Sciatic nerve (tissue), 2 donors: Measurements from ENCODE around the gene GPR101. TPM values are rescaled to one million over a fixed set of nuclear protein-coding genes. Genes with fewer than 3 reads are reported as not detected.
"Not testable (repeated sequence)": the region's sequence is repeated elsewhere in the genome, so short reads cannot be mapped to it uniquely, and the experiment has no call there.

ENCODE experiments used
- ATAC-seq: fragments of 200-7000 bp; cut with Tn5 transposase; one replicate; pipeline ENCODE4 v1.9.1; 2020; ENCODE audit warnings: mild to moderate bottlenecking, moderate library complexity
- DNase-seq: peaks from one replicate; pipeline ENCODE4 v3.0.0-alpha.2; 2020; ENCODE audit warnings: low spot score
- intact Hi-C: fragments of 100-400 bp; cut with DNase I; formaldehyde crosslinking; loops from one replicate; pipeline ENCODE4 v1.14.2; 2022
- total RNA-seq: library from RNA; stranded (reverse); fragmentation: NEBNext Ultra II Directional; extraction: Animal tissue kit (Norgen Biotek cat#: 25700); gene quantifications from one replicate; pipeline ENCODE4 v1.2.1, GENCODE V29; 2021
- donor health status: DM: no; HTN: no; CAD: no.
- donor health status: DM: no; HTN: no; CAD: no.

GPR101 gene
- total RNA-seq, 1 donor from 2014 or later, result not detected

DNA sequence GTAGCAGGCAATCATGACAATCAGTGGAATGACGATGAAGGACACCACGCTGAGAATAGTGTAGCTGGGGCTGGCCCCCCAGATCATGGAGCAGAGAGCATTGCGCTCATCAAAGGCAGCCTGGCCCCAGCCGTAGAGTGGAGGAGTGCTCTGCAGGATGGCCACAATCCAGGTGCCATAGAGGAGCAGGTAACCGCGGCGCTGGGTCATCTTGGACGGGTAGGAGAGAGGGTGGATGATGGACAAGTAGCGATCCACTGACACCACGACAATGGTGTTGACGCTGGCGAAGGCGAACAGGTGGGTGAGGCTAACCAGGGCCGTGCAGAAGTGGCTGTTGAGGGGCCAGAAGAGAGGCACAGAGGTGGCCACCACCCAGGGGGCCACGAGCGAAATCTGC is 2.8 kb downstream of the GPR101 start:
- DNase-seq (no peak), ATAC-seq (no peak)
- intact Hi-C loops, result no loop called here

DNA sequence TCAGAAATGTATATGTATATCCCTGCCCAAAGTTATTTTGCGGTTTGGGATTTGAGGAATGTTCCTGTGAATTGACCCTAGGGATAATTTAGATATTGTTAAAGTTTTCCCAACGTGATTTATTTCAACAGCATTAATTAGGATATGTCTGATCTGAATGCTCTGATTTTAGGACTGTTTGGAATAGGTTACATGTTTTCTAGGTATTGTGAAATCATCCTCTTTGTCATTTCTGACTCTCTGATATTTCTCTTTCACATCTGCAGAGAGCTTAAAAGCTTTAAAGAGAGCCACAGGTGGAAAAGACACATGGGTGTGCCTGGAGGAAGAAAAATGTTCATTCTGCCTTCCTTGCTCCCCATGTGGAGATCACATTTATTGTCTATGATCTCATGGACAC is 5.1 kb downstream of the GPR101 start:
- ATAC-seq (no peak), DNase-seq (no peak)

DNA sequence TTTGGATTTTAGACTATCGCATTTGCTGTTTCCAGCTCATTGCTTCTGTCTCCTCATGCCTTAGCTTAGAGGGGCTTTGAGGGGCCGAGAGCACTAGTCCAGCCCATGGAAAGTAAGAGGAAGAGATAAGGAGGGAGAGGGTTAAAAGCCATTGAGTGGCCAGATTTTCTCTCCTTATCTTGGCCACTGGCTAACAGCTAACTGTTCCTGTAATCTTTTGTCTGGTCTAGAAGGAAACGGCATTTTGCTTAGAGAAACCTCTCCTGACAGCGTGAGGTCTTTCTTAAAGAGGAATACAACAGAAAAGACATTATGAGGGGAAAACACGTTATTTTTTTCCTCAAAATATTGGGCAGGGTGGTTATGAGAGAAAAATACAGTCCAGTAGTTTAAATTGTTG is 7.9 kb downstream of the GPR101 start:
- intact Hi-C loops, result no loop called here
- ATAC-seq (no peak), DNase-seq (no peak)

More for the DNA sequence above, 5.1 kb downstream of the GPR101 start:
- intact Hi-C loops, result no loop called here

DNA sequence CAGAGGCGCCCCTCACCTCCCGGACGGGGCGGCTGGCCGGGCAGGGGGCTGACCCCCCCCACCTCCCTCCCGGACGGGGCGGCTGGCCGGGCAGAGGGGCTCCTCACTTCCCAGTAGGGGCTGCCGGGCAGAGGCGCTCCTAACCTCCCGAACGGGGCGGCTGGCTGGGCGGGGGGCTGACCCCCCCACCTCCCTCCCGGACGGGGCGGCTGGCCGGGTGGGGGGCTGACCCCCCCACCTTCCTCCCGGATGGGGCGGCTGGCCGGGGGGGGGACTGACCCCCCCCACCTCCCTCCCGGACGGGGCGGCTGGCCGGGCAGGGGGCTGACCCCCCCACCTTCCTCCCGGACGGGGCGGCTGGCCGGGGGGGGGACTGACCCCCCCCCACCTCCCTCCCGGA is 33.6 kb downstream of the GPR101 start:
- ATAC-seq, DNase-seq, intact Hi-C loops: not testable (repeated sequence)

DNA sequence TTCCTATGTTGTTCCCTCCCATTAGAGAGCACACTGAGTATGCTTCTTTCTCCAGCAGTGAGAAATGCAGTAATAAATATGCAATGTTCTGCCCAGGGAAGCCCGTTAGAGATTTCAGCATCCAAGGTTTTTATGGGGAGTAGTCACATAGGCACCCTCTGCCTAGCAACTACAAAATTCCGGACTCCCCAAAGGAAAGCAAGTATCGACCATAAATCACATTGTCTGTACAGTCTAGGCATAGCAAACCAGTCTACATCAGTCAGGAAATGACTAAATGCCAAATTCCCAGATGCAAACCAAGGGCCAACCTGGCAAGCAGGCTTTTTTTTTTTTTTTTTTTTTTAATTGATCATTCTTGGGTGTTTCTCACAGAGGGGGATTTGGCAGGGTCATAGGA is 34.8 kb downstream of the GPR101 start:
- intact Hi-C loops, result no loop called here
- DNase-seq (no peak), ATAC-seq (no peak)

Other genes starting within 250 kb of the GPR101 start
- 153 TPM for gene RBMX, start 153.3 kb downstream of the GPR101 start, total RNA-seq